ENCODE measurements around the gene HYAL3. TPM values are rescaled to one million over a fixed set of nuclear protein-coding genes. Genes with fewer than 3 reads are reported as not detected.

Gene HYAL3
- total RNA-seq, 2 donors from 2014 or later = 4.1 to 10.7 TPM

DNA sequence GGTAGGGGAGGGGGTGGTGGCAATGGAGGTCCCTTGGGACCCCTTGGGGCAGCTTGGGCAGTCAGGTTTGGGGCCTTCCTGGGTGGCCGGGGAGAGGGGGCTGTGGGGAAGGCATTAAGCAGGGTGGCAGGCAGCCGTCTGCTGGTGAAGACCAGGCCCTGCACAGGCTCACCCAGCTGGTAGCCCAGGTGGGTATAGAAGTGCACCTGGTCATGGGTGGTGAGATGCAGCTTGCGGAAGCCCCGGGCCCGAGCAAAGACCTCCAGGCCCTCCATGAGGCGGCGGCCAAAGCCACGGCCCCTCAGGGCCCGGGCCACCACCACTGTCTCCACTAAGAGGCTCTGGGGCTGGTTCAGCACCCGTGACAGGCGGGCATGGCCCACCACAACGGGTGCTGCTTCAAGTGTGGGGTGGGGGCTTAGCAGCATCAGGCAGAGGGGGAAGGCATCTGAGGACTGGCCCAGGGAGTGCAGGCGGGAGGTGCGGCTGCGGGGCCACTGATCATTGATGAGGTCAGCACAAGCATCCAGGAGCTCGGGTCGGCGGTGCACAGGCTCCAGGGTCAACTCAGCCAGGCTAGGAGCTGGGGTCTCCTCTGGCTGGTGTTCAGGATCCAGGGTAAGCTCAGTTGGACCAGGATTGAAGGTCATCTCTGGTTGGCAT, 2.4 kb downstream of the HYAL3 start:
- Histone ChIP-seq H3K4me1 (replicated peaks) (peaks cover 16% of the 10 kb centered on the region), H3K9me3 (no peaks in the 10 kb centered on the region), H3K27ac (no peak overlapping the region), H3K4me3 (no peak overlapping the region), H3K27me3 (replicated peaks; ENCODE audit: insufficient read depth) (no peaks in the 10 kb centered on the region), H3K36me3 (no peaks in the 10 kb centered on the region)
- intact Hi-C loops (cut with DNase I) = no loop called here
- TF ChIP-seq, protein P1, sequence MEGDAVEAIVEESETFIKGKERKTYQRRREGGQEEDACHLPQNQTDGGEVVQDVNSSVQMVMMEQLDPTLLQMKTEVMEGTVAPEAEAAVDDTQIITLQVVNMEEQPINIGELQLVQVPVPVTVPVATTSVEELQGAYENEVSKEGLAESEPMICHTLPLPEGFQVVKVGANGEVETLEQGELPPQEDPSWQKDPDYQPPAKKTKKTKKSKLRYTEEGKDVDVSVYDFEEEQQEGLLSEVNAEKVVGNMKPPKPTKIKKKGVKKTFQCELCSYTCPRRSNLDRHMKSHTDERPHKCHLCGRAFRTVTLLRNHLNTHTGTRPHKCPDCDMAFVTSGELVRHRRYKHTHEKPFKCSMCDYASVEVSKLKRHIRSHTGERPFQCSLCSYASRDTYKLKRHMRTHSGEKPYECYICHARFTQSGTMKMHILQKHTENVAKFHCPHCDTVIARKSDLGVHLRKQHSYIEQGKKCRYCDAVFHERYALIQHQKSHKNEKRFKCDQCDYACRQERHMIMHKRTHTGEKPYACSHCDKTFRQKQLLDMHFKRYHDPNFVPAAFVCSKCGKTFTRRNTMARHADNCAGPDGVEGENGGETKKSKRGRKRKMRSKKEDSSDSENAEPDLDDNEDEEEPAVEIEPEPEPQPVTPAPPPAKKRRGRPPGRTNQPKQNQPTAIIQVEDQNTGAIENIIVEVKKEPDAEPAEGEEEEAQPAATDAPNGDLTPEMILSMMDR (IDR thresholded peaks at IDR 0.05) = no peak
- no peak for DNase-seq (ENCODE audit: low spot score)
- 90% methylated on average over 15 of the region's 18 CpGs for WGBS

DNA sequence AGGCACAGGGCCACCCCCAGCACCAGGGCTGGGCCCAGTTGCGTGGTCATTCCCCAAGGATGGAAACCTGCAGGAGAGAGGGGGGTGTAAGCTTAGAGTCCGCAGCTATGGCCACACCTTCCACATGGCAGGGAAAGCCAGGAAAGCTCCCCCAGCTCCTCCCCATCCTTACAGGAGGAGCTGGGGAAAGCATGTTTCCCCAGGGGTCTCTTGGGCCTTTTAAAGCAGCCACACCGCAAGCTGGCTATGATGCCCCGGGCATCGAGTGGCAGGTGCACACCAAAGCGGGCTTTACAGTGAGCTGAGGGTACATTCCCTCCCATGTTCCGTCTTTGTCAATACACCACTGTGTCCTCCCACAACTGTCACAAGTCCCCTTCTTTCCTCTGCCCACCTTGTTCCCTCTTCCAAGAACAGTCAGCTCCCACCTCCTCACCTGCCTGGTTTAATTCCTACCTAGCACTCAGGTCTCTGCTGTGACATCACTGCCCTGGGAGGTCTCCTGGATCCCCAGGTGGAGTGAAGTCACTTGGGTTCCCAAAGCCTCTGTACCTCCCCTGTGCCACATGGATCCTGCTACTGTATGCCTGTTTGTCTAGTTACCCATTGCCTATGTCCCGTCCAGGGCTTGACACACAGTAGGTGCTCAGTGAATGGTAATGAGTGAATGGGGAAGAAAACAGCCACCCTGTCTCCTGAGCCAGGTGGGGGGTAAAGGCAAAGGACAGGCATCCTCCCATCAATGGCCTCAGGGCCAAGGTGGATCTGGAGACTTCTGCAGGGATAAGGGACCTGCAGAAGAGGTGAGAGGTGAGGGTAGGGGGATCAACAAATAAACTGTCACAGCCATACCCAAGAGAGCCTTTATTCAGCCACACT, 3.4 kb downstream of the HYAL3 start:
- TF ChIP-seq POLR2AphosphoS5 (IDR thresholded peaks at IDR 0.05) = no peak
- 84% methylated on average over 8 of the region's 8 CpGs for WGBS
- Histone ChIP-seq H3K9me3 (no peaks in the 10 kb centered on the region), H3K27ac (no peak overlapping the region), H3K4me3 (no peak overlapping the region), H3K4me1 (replicated peaks) (peaks cover 16% of the 10 kb centered on the region), H3K27me3 (replicated peaks; ENCODE audit: insufficient read depth) (no peaks in the 10 kb centered on the region), H3K36me3 (no peaks in the 10 kb centered on the region)
- intact Hi-C loops (cut with DNase I) = no loop called here
- DNase-seq (ENCODE audit: low spot score) = no peak

DNA sequence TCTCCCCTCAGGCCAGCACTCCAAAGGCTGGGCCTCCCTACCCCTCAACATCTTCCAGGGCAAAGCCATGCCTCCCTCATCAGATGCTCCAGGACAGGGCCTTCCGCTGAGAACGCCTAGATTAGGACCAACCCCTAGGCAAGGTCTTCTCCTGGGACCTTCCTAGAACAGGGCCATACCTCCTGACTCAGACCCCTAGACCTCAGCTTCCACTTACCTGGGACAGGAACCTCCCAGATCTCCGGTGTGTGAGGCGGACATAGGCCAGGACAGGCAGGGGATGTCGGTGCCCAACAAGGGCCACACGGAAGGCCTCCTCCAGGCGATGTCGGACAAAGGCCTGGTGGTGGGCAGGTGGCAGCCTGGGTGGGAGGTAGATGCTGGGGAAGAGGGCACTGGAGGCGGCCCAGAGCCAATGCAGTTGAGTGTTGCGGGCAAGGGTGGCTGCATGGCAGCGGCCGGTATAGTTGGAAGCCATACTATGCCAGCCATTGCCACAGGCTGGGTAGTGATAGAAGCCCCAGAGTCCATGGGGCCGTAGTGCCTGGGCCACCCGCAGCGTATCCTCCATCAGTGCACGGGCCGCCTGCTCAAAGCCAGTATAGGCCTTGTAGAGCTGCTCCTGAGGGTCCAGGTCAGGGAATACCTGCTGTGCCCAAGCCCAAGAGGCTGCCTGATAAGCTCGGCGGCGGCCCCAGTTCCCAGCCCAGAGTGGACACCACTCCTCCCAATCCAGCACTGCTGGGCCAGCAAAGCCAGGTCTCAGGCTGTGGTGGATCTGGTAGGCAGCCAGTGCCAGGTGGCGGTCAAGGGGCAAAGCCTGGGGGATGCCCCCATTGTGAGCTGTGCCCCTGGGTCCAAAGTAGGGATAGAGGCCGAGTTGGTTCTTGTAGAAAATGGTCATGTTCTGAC, 4.5 kb downstream of the HYAL3 start:
- Histone ChIP-seq H3K4me1 (replicated peaks) (peaks cover 16% of the 10 kb centered on the region), H3K27ac (no peak overlapping the region), H3K36me3 (peaks cover 4% of the 10 kb centered on the region in 2 donors), H3K4me3 (no peak overlapping the region), H3K9me3 (no peaks in the 10 kb centered on the region), H3K27me3 (replicated peaks; ENCODE audit: insufficient read depth) (no peaks in the 10 kb centered on the region)
- DNase-seq (ENCODE audit: low spot score) = no peak
- TF ChIP-seq, protein P1 (IDR thresholded peaks at IDR 0.05) = no peak
- TF ChIP-seq POLR2A (IDR thresholded peaks at IDR 0.05) (no peak), POLR2AphosphoS5 (IDR thresholded peaks at IDR 0.05) (no peak)
- intact Hi-C loops (cut with DNase I) = no loop called here
- 94% methylated on average over 22 of the region's 22 CpGs for WGBS

DNA sequence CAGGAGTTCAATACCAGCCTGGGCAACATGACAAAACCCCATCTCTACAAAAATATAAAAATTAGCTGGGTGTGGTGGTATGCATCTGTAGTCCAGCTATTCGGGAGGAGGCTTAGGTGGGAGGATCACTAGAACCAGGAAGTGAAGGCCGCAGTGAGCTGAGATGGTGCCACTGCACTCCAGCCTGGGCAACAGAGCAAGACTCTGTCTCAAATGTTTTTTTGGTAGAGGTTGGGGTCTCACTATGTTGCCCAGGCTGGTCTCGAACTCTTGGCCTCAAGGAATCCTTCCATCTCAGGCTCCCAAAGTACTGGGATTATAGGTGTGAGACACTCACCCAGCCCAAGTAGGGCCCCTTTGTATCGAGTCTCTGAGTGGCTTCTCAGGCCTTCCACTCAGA, 5.1 kb downstream of the HYAL3 start:
- H3K36me3 ChIP-seq = peaks cover 5 to 9% of the 10 kb centered on the region in 2 donors
- TF ChIP-seq, protein P1 (IDR thresholded peaks at IDR 0.05) = no peak
- TF ChIP-seq POLR2AphosphoS5 (IDR thresholded peaks at IDR 0.05) (no peak), POLR2A (IDR thresholded peaks at IDR 0.05) (no peak)
- 86% methylated on average over 4 of the region's 4 CpGs for WGBS
- no peak overlapping the region for H3K27ac ChIP-seq
- H3K27me3 ChIP-seq (replicated peaks; ENCODE audit: insufficient read depth) = no peaks in the 10 kb centered on the region
- H3K9me3 ChIP-seq = no peaks in the 10 kb centered on the region
- intact Hi-C loops (cut with DNase I) = no loop called here
- H3K4me3 ChIP-seq = no peak overlapping the region
- H3K4me1 ChIP-seq (replicated peaks) = peaks cover 16% of the 10 kb centered on the region
- no peak for DNase-seq (ENCODE audit: low spot score)

Data from prostate gland (tissue), 2 donors.